Activated CD8-positive, alpha-beta memory T cell treated with anti-CD3 and anti-CD28 coated beads, Interleukin-2, amount 10 ng/mL, durations not matched to agents 7 days and 5 days (primary cell): ENCODE data around the gene CHD1L. TPM values are rescaled to one million over a fixed set of nuclear protein-coding genes. Genes with fewer than 3 reads are reported as not detected.
A peak's percentile ranks its signal among the peaks of the same experiment; 100 is the strongest.
"Not testable (repeated sequence)": the region's sequence is repeated elsewhere in the genome, so short reads cannot be mapped to it uniquely, and the experiment has no call there.

Source experiments
- ATAC-seq: fragments of 150-1000 bp; cut with Tn5 transposase; one replicate; pipeline ENCODE4 v1.10.0; 2021; ENCODE audit warnings: moderate library complexity
- CTCF ChIA-PET: fragments of 350-600 bp; sonication (Branson Sonifier 250); formaldehyde crosslinking; loops from one replicate; lab custom pipeline; 2021; ENCODE audit warnings: antibody characterized with exemption; lab: Charles Lee
- DNase-seq: peaks from one replicate; pipeline ENCODE4 v3.0.0-alpha.2; 2020
- H3K27ac Mint-ChIP-seq: one replicate; pipeline ENCODE4 v1.8.0; 2021; ENCODE audit warnings: mild to moderate bottlenecking, mixed read lengths
- H3K27me3 Mint-ChIP-seq: one replicate; pipeline ENCODE4 v1.8.0; 2021; ENCODE audit warnings: mixed read lengths
- H3K36me3 Mint-ChIP-seq: one replicate; pipeline ENCODE4 v1.8.0; 2021; ENCODE audit warnings: mild to moderate bottlenecking, mixed read lengths
- H3K4me1 Mint-ChIP-seq: one replicate; pipeline ENCODE4 v1.8.0; 2021; ENCODE audit warnings: mixed read lengths
- H3K4me3 Mint-ChIP-seq: one replicate; pipeline ENCODE4 v1.8.0; 2021; ENCODE audit warnings: mild to moderate bottlenecking, moderate library complexity, mixed read lengths
- H3K9me3 Mint-ChIP-seq: one replicate; pipeline ENCODE4 v1.8.0; 2022; ENCODE audit warnings: low read depth, mixed read lengths
- total RNA-seq, 2 experiments: library from RNA; stranded (reverse); gene quantifications; one replicate each; pipeline ENCODE4 v1.2.3, GENCODE V29; 2021

Gene CHD1L
- total RNA-seq, 2 experiments from 2014 or later: 82.2 to 83.7 TPM

DNA sequence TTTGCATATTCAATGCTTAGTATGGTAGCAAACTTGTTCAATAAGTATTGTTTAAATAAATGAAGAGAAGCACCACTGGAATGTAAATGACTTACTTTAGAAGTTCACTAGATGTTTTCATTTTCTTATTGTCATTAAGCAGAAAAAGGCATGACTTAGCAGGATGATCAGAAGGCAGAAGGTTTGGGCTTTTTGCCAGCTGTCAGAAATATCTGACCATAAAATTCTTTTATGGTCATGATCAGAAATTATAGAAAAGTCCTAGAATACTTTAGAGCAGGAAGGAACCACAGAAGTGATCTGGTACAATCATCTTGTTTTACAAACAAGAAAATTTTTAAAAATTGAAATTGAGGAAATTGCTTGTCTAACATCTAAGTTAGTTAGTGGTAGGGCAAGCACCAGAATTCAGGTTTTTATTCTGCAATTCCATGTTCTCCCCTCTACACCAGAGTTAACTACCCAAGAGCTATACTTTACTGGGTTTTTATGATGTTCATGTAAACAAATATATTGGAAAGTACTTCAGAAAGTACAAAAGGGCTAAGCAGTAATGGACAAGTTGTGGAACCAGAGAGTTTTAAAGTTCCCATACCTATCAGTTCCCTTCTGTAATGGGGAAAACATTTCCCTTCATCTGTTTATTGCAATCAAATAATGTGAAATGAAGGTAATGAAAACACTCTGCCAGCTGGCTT lies 27.5 kb upstream of the CHD1L start:
- Mint-ChIP-seq H3K4me3 (no peak overlapping the region), H3K27me3 (peaks cover 3% of the 10 kb centered on the region), H3K36me3 (no peaks in the 10 kb centered on the region), H3K4me1 (no peaks in the 10 kb centered on the region), H3K9me3 (no peaks in the 10 kb centered on the region), H3K27ac (no peak overlapping the region)
- no peak for DNase-seq
- no peak for ATAC-seq
- CTCF ChIA-PET: interaction anchor here (1.6 kb wide), 1 partner anchor 28 kb away, joined by 4 read pairs; the partner anchor contains the start of gene CHD1L

DNA sequence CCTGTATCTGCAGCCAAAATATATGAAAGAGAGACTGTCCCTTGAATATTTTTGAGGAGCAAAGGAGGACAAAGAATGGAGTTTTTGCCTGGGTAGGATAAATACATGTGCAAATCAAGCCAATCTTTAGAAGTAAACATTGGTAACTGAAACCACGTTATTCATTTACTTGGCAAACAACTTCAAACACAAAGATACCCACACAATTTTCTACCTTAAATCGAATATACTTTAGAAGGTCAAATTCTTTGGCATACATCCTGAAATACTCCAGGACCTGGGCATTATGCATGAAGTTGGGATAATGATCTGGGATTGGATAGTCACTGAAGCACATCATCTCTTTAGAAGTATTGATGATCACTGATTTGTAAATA lies 27.0 kb upstream of the CHD1L start:
- ATAC-seq: no peak
- Mint-ChIP-seq H3K4me1 (no peaks in the 10 kb centered on the region), H3K4me3 (no peak overlapping the region), H3K27me3 (peaks cover 3% of the 10 kb centered on the region), H3K36me3 (no peaks in the 10 kb centered on the region), H3K9me3 (no peaks in the 10 kb centered on the region), H3K27ac (no peak overlapping the region)
- CTCF ChIA-PET: no interaction called here
- DNase-seq: no peak

DNA sequence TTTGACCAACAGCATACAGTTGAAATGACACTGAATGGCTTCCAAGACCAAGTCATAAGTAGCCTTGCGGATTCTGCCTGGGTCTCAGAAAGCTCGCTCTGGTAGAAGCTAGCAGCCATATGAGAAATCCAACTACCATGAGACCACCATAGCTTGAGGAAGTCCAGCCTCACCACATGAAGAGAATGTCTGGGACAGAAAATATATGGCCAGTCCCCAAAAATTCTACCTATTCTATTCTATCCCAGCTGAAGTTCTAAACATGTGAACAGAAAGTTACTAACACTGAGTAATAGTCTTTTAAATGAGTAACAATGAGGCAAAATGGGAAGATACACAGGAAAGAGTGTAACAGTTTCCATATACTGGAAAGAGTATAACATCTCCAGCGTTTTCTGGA lies 26.4 kb upstream of the CHD1L start:
- H3K27ac Mint-ChIP-seq: no peak overlapping the region

DNA sequence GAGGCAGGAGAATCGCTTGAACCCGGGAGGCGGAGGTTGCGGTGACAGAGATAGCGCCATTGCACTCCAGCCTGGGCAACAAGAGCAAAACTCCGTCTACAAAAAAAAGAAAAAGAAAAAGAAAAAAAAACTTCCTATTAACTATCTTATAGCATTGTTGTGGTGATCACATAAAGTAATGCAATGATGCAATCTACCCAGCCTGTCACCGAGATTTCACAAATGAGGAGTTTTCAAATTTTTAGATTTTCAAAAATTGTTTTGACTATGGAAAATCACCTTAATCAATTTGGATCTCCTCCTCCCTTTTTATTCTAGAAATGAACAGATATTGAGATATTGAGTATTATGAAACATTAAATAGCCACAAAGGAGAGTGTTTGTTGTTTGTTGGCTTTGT lies 25.3 kb upstream of the CHD1L start:
- CTCF ChIA-PET: no interaction called here
- ATAC-seq: no peak
- no peaks in the 10 kb centered on the region for H3K36me3 Mint-ChIP-seq
- no peaks in the 10 kb centered on the region for H3K4me1 Mint-ChIP-seq
- no peak overlapping the region for H3K27ac Mint-ChIP-seq
- H3K9me3 Mint-ChIP-seq: no peaks in the 10 kb centered on the region
- no peak overlapping the region for H3K4me3 Mint-ChIP-seq
- DNase-seq: no peak
- H3K27me3 Mint-ChIP-seq: peaks cover 3% of the 10 kb centered on the region

More for the DNA sequence above, 26.4 kb upstream of the CHD1L start:
- H3K4me1 Mint-ChIP-seq: no peaks in the 10 kb centered on the region
- DNase-seq (no peak), ATAC-seq (no peak)
- H3K27me3 Mint-ChIP-seq: peaks cover 3% of the 10 kb centered on the region
- H3K36me3 Mint-ChIP-seq: no peaks in the 10 kb centered on the region
- H3K9me3 Mint-ChIP-seq: no peaks in the 10 kb centered on the region
- CTCF ChIA-PET: interaction anchor here (0.6 kb wide), 1 partner anchor 27 kb away, joined by 3 read pairs; no protein-coding TSS in a partner anchor
- H3K4me3 Mint-ChIP-seq: no peak overlapping the region

DNA sequence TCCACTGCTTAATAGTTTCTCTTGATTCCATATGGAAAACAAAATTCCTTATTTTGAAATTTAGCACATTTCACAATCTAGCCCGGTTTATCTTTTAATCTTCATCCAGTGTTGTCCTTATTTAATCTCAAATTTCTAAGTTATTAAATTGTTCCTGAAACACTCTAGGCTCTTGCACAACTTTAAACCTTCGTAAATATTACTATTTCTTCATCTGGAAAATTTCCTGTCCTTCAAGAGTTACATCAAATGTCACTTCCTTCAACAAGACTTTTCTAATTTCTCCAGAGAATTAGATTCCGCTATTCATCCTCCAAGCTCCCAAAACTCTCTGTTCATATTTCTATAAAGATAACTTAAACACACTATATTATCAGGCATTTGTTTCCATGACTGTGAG lies 23.9 kb upstream of the CHD1L start:
- Mint-ChIP-seq H3K9me3 (no peaks in the 10 kb centered on the region), H3K27me3 (peaks cover 3% of the 10 kb centered on the region), H3K4me1 (peaks cover under 1% of the 10 kb centered on the region), H3K27ac (no peak overlapping the region), H3K4me3 (no peak overlapping the region), H3K36me3 (no peaks in the 10 kb centered on the region)
- CTCF ChIA-PET: interaction anchor here (1.2 kb wide), 1 partner anchor 25 kb away, joined by 3 read pairs; no protein-coding TSS in a partner anchor
- DNase-seq (no peak), ATAC-seq (no peak)

DNA sequence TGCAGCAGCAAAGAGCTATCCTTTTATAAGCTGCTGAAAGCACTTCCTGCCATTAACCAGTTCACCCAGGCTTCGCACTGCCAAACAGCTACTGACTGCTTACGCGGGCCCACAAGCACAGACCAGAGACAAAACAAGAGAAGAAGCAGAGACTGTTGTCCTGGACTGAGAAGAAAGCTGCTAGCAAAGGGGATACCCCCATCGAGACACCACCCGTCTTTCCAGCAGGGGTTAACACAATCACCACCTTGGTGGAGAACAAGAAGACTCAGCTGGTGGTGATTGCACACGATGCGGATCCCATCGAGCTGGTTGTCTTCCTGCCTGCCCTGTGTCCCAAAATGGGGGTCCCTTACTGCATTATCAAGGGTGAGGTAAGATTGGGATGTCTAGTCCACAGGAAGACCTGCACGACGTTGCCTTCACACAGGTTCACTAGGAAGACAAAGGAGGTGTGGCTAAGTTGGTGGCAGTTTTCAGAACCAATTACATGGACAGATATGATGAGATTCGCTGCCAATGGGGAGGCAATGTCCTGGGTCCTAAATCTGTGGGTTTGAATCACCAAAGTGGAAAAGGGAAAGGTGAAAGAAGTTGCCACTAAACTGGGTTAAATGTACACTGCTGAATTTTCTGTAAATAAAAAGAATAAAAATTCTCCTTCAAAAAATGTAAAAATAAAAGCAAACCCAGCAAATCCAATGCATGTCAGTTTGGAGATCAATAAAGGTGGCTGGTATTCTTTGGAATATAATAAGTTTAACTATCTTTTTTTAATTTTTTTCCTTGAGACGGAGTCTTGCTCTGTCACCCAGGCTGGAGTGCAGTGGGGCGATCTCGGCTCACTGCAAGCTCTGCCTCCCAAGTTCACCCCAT lies 18.5 kb upstream of the CHD1L start:
- H3K9me3 Mint-ChIP-seq: no peaks in the 10 kb centered on the region
- H3K36me3 Mint-ChIP-seq: no peaks in the 10 kb centered on the region
- no peak overlapping the region for H3K4me3 Mint-ChIP-seq
- ATAC-seq (no peak), DNase-seq (no peak)
- H3K4me1 Mint-ChIP-seq: peaks cover 14% of the 10 kb centered on the region
- H3K27me3 Mint-ChIP-seq: no peaks in the 10 kb centered on the region
- H3K27ac Mint-ChIP-seq: no peak overlapping the region
- CTCF ChIA-PET: interaction anchor here (4.1 kb wide), 1 partner anchor 19 kb away, joined by 39 read pairs; the partner anchor contains the start of gene CHD1L

DNA sequence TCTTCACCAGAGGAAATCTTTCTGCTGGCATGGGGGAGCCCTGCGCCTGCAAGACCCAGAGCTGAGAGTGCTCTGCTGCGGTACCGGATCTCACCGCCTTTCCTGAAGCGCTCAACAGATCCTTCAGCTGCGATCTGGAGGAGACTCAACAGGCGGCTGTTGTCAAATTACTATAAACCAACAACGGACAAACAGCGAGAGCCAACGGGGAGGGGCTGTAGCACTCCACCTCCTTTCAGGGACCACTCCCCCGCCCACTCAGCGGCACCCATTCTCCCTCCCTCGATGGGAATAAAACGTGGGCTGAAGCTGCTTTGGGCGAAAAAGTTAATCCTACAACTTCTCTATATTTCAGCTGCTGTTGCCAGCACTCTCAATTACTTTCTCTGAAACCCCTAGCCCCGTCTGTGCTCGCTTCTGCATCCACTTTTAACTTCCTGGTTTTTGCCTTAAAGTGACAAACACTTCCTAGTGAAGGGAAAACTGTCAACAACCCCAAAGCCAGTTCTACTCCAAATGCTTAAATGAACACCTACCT lies 17.2 kb upstream of the CHD1L start, which contains the start of gene FMO5:
FMO5 (minus strand) TSS at position 147 of the 538 bp plus-strand sequence. CDS start 310 bp downstream, outside the sequence.
- Mint-ChIP-seq H3K4me1 (peaks cover 14% of the 10 kb centered on the region), H3K9me3 (no peaks in the 10 kb centered on the region), H3K27ac (peak within 1 kb of the TSS; percentile 75), H3K27me3 (no peaks in the 10 kb centered on the region), H3K36me3 (no peaks in the 10 kb centered on the region), H3K4me3 (peak within 1 kb of the TSS; percentile 91)
- CTCF ChIA-PET: interaction anchor here (4.1 kb wide), 1 partner anchor 17 kb away, joined by 39 read pairs; the partner anchor contains the start of gene CHD1L
- DNase-seq (peak; percentile 72), ATAC-seq (peak; percentile 96)

DNA sequence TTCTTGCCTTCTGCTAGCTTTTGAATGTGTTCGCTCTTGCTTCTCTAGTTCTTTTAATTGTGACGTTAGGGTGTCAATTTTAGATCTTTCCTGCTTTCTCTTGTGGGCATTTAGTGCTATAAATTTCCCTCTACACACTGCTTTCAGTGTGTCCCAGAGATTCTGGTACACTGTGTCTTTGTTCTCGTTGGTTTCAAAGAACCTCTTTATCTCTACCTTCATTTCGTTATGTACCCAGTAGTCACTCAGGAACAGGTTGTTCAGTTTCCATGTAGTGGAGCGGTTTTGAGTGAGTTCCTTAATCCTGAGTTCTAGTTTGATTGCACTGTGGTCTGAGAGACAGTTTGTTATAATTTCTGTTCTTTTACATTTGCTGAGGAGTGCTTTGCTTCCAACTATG lies 11.5 kb upstream of the CHD1L start:
- H3K9me3 Mint-ChIP-seq, H3K36me3 Mint-ChIP-seq, H3K27me3 Mint-ChIP-seq, H3K4me1 Mint-ChIP-seq, DNase-seq, H3K4me3 Mint-ChIP-seq, ATAC-seq, CTCF ChIA-PET, H3K27ac Mint-ChIP-seq: not testable (repeated sequence)

DNA sequence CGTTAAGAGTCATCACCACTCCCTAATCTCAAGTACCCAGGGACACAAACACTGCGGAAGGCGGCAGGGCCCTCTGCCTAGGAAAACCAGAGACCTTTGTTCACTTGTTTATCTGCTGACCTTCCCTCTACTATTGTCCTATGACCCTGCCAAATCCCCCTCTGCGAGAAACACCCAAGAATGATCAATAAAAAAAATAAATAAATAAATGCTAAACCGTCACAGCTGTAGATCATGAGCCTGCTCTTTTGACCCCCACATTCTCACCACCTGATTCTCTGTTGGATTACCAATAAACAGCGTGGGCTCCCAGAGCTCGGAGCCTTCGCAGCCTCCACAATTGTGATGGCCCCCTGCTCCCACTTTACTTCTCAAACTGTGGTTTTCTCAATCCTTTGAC lies 8.6 kb upstream of the CHD1L start:
- H3K9me3 Mint-ChIP-seq, H3K4me1 Mint-ChIP-seq, H3K27ac Mint-ChIP-seq, CTCF ChIA-PET, H3K27me3 Mint-ChIP-seq, H3K36me3 Mint-ChIP-seq, H3K4me3 Mint-ChIP-seq, ATAC-seq, DNase-seq: not testable (repeated sequence)

DNA sequence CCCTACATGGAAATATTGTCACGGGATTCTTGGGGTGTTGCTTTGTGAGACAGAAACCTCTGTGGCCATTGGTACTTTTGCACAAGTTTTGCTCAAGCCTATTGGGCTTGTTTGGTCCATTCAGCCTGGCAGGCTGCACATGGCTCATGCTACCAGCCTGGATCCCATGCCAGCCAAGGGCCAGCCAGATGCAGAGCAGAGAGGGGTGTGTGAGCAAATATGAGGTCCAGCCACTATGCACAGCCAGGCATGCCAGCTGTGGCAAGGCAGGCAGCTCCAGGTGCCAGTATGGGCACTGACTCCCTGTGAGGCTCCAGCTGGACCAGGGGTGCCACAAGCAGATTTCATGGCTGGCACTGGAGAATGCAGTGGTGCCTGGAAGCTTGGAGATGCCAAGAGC lies 6.7 kb upstream of the CHD1L start:
- Mint-ChIP-seq H3K4me1 (no peaks in the 10 kb centered on the region), H3K36me3 (no peaks in the 10 kb centered on the region), H3K27me3 (peaks cover 15% of the 10 kb centered on the region), H3K27ac (no peak overlapping the region), H3K9me3 (no peaks in the 10 kb centered on the region), H3K4me3 (no peak overlapping the region)
- no peak for DNase-seq
- ATAC-seq: no peak
- CTCF ChIA-PET: no interaction called here

DNA sequence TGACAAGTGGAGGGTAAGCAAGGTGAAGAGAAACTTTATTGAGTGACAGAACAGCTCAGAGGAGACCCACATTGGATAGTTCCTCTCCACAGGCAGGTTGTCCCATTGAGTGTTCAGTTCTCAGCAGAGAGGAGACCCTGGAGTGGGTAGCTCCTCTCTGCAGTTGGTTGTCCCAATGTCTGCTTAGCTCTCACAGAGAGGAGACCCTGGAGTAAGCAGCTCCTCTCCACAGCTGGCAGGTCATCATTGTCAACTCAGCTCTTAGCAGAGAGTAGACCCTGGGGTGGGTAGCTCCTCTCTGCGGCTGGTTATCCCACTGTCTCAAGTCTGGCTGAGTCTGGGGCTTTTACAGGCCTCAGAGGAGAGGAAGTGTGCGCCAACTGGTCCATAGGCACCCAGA lies 6.0 kb upstream of the CHD1L start:
- H3K9me3 Mint-ChIP-seq: no peaks in the 10 kb centered on the region

DNA sequence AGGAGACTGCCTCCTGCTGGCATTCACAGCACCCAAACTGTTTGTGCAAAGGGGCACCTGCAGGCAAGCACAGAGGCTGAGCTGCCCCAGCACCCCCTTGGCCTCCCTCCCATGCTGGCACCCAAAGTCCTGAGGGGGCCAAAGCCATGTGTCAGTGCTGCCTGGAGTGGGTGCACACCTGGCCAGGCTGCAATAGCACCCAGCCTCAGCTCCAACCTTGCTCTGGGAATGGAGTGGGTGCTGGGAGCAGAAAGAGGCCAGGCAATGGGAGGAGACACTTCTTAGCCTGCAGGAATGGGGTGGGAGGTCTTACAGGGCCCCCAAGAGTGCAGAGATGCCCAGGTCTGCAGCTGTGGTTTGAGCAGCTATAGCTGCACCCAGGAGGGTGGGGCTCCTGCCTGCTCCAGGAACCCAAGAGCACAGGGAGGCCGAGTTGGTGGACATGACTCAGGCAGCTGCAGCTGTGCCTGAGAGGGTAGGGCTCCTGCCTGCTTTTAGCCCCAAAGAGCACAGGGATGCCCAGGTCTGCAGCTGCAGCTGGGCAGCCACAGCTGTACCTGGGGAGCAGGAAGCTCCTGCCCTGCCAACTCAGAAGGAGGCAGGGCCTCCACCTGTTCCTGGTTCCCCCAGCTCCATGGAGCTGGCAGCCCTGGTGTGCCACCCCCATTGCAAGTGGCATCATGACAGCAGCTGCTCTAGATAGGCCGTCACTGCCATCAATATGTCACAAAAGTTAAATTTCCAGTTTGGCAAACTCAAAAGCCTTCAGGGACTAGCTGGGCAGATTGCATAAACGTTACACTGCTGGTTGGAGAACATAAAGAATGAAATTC lies 5.3 kb upstream of the CHD1L start:
- no peak for ATAC-seq
- no peak for DNase-seq
- Mint-ChIP-seq H3K4me3 (no peak overlapping the region), H3K4me1 (peaks cover 3% of the 10 kb centered on the region), H3K9me3 (no peaks in the 10 kb centered on the region), H3K27me3 (peaks cover 15% of the 10 kb centered on the region), H3K36me3 (no peaks in the 10 kb centered on the region), H3K27ac (no peak overlapping the region)
- CTCF ChIA-PET: interaction anchor here (0.5 kb wide), 1 partner anchor 41 kb away, joined by 4 read pairs; no protein-coding TSS in a partner anchor

More for the DNA sequence above, 6.0 kb upstream of the CHD1L start:
- no peaks in the 10 kb centered on the region for H3K4me1 Mint-ChIP-seq
- no peak overlapping the region for H3K4me3 Mint-ChIP-seq
- no peaks in the 10 kb centered on the region for H3K36me3 Mint-ChIP-seq
- peaks cover 15% of the 10 kb centered on the region for H3K27me3 Mint-ChIP-seq
- no peak overlapping the region for H3K27ac Mint-ChIP-seq
- no peak for DNase-seq
- CTCF ChIA-PET: no interaction called here
- ATAC-seq: no peak
